Esophagus muscularis mucosa (tissue), 4 donors: ENCODE results near the gene RHOXF2. TPM values are rescaled to one million over a fixed set of nuclear protein-coding genes. Genes with fewer than 3 reads are reported as not detected.
"Not testable (repeated sequence)": the region's sequence is repeated elsewhere in the genome, so short reads cannot be mapped to it uniquely, and the experiment has no call there.

Source experiments
- DNase-seq: peaks from one replicate; pipeline ENCODE4 v3.0.0-alpha.2; 2017; ENCODE audit errors: extremely low spot score
- H3K27ac ChIP-seq, 4 donors: fragments of 200-600 bp; sonication (generic); replicated peaks in 1 of 4; 1 replicate in 3 of 4; 2 replicates in 1 of 4; pipeline ENCODE4 v1.5.1; 2016 to 2019; ENCODE audit warnings: mild to moderate bottlenecking in 1 of 4
- H3K27me3 ChIP-seq, 4 donors: fragments of 200-600 bp; sonication (generic); one replicate each; pipeline versions ENCODE4 v1.5.1 to v1.6.0; 2016 to 2019
- H3K36me3 ChIP-seq, 4 donors: fragments of 200-600 bp; sonication (generic); one replicate each; pipeline ENCODE4 v1.5.1; 2016 to 2019
- H3K4me1 ChIP-seq, 4 donors: fragments of 200-600 bp; sonication (generic); one replicate each; pipeline ENCODE4 v1.5.1; 2016 to 2019
- H3K4me3 ChIP-seq, 4 donors: fragments of 200-600 bp; sonication (generic); 1 replicate in 2 of 4; 2 replicates in 2 of 4; pipeline ENCODE4 v1.5.1; 2016 to 2019; ENCODE audit warnings: mild to moderate bottlenecking in 4 of 4, moderate library complexity in 1 of 4
- H3K9me3 ChIP-seq, 4 donors: fragments of 200-600 bp; sonication (generic); 1 replicate in 3 of 4; 2 replicates in 1 of 4; pipeline ENCODE4 v1.5.1; 2016 to 2019
- CTCF ChIP-seq, 3 experiments: fragments of 200-600 bp in 2 of 3; fragments of 450-650 bp in 1 of 3; sonication (generic) in 2 of 3; IDR thresholded peaks; one replicate each; pipeline ENCODE4 v1.5.1; 2017 to 2019; ENCODE audit warnings: antibody characterized with exemption in 3 of 3, mild to moderate bottlenecking in 2 of 3, moderate library complexity in 1 of 3
- EP300 ChIP-seq: sonication (generic); formaldehyde crosslinking; IDR thresholded peaks from one replicate; pipeline ENCODE4 v1.6.1; 2017; ENCODE audit warnings: antibody characterized with exemption
- POLR2A ChIP-seq: fragments of 450-650 bp; IDR thresholded peaks from one replicate; pipeline ENCODE4 v1.6.1; 2017; ENCODE audit warnings: antibody characterized with exemption, moderate library complexity, mild to moderate bottlenecking, low read depth
- POLR2AphosphoS5 ChIP-seq, 2 donors: sonication (generic); formaldehyde crosslinking; IDR thresholded peaks; one replicate each; pipeline ENCODE4 v1.6.1; 2017; ENCODE audit warnings: antibody characterized with exemption in 2 of 2
- WGBS: methylation state at CpG from one replicate; pipeline ENCODE4 v1.1.5; 2018; 5-methylcytosine and 5-hydroxymethylcytosine counted together
- intact Hi-C: fragments of 100-400 bp; cut with DNase I; formaldehyde crosslinking; loops from one replicate; pipeline ENCODE4 v1.15.1; 2023
- total RNA-seq, 4 donors: library from RNA; depleted of rRNA; stranded (reverse); fragments of >200 nt; gene quantifications; one replicate each; pipeline versions ENCODE4 v1.1.0 to v1.2.1, GENCODE V29; 2016

The RHOXF2 gene
- total RNA-seq, 4 donors from 2014 or later = not detected

DNA sequence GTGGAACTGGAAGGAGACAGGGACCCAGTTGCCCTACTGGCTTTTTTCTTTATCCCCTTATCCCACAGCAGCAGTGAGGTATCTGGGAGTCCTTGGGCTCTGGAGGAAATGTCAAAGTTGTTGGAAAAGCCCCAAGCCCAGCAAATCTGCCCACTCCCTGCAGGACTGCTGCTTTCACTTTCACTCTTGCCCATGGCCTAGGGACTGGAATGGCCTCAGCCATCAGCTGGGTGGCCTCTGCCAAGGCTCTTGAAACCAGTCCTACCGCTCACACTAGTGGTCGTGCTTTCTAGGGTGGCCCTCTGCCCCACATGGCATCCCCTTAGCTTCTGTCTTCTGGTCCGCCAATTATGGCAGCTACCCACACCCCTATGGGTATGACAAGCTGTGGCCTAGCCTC, 33.0 kb upstream of the RHOXF2 start:
- no peaks in the 10 kb centered on the region for H3K9me3 ChIP-seq
- H3K4me1 ChIP-seq = peaks cover 0 to 8% (median 0%) of the 10 kb centered on the region in 4 donors
- no peak overlapping the region for H3K27ac ChIP-seq
- intact Hi-C loops = loop anchor here (10.0 kb wide), 1 partner anchor 89 kb away; no protein-coding TSS in a partner anchor
- no peak for DNase-seq
- no peaks in the 10 kb centered on the region for H3K27me3 ChIP-seq
- peak overlapping the region in 1 of 4 donors; percentile 3 for H3K4me3 ChIP-seq
- H3K36me3 ChIP-seq = no peaks in the 10 kb centered on the region
- no peak for TF ChIP-seq POLR2A
- no peak for TF ChIP-seq POLR2AphosphoS5 (IDR thresholded peaks at IDR 0.05)
- no peak for TF ChIP-seq CTCF (IDR thresholded peaks at IDR 0.05)
- no peak for TF ChIP-seq EP300
- 87% methylated on average over 3 of the region's 3 CpGs for WGBS

DNA sequence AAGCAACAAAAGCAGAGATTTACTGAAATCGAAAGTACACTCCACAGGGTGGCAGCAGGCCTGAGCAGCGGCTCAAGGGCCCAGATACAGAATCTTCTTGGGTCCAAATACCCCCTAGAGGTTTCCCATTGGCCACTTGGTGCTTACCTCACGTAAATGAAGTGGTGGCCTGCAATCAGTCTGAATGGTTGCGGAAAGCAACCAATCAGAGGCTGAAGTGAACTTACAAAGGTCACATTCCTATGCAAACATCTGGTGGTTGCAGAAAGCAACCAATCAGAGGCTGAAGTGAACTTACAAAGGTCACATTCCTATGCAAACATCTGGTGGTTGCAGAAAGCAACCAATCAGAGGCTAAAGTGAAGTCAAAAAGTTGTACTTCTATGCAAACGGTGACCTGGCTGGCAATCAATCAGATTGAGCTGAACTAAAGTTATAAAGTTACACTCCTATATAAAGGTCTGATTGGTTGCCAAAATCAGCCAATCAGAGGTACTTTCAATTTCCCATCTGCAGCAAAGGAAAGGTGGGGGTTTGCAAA, 30.0 kb upstream of the RHOXF2 start:
- not testable (repeated sequence) for H3K27ac ChIP-seq, H3K4me3 ChIP-seq
- 74% methylated on average over 5 of the region's 5 CpGs for WGBS

GRCh38 chrX:120136128-120136527, 22.3 kb upstream of the RHOXF2 start:
- Histone ChIP-seq H3K27me3 (no peaks in the 10 kb centered on the region), H3K9me3 (no peaks in the 10 kb centered on the region), H3K36me3 (peaks cover 0 to under 1% (median 0%) of the 10 kb centered on the region in 4 donors), H3K4me1 (no peaks in the 10 kb centered on the region), H3K27ac (no peak overlapping the region), H3K4me3 (no peak overlapping the region)
- intact Hi-C loops = no loop called here
- 64% methylated on average over 6 of the region's 6 CpGs for WGBS
- no peak for TF ChIP-seq POLR2AphosphoS5 (IDR thresholded peaks at IDR 0.05)
- no peak for DNase-seq

More for the DNA sequence above, 30.0 kb upstream of the RHOXF2 start:
- H3K27me3 ChIP-seq, H3K9me3 ChIP-seq, H3K4me1 ChIP-seq, H3K36me3 ChIP-seq, DNase-seq: not testable (repeated sequence)
- intact Hi-C loops = loop anchor here (10.0 kb wide), 1 partner anchor 86 kb away; no protein-coding TSS in a partner anchor

DNA sequence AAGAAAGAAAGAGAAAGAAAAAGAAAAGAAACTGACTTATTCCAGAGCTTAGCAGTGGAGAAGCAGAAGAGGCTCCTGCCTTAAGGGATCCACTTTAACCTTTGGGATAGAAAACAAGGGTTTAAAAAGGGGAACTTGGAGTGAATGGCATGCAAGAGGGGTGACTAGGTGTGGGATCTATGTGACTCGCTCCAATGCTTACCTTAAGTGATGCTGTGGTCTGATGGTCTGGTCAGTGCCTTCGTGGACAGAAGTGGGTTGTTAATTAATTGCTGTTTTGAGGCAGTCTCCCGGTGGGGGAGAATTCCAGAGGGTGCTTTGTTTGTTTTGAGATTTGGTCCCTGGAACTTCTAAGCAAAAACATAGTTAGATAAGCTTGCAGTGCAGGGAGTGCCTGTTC, 21.6 kb upstream of the RHOXF2 start:
- TF ChIP-seq CTCF (IDR thresholded peaks at IDR 0.05) (no peak), POLR2A (no peak), EP300 (no peak)
- H3K36me3 ChIP-seq = no peaks in the 10 kb centered on the region
- H3K4me1 ChIP-seq = no peaks in the 10 kb centered on the region
- no peak overlapping the region for H3K4me3 ChIP-seq
- no peak for DNase-seq
- H3K27me3 ChIP-seq = no peaks in the 10 kb centered on the region
- intact Hi-C loops = no loop called here
- no peaks in the 10 kb centered on the region for H3K9me3 ChIP-seq
- no peak overlapping the region for H3K27ac ChIP-seq
- 39% methylated on average over 3 of the region's 3 CpGs for WGBS

DNA sequence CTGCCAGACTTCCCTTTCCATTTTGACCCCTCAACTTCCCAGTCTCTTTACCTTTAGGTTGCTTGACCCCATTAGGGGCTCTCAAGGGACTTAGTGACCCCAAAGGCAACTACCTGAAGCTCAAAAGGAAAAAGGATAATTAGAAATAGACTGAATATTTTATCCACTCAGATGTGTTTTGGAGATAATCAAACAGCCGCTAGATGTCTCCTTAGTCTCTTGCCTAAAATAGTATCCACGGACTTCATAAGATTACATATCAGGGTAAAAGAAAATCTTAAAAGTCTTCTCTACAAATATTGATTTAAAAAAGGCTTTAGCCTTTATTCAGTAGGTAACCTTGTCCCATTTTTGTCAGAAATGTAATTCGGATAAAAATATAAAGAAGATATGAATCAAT, 21.0 kb upstream of the RHOXF2 start:
- Histone ChIP-seq H3K9me3 (no peaks in the 10 kb centered on the region), H3K27ac (no peak overlapping the region), H3K4me1 (no peaks in the 10 kb centered on the region), H3K36me3 (no peaks in the 10 kb centered on the region), H3K27me3 (no peaks in the 10 kb centered on the region), H3K4me3 (no peak overlapping the region)
- intact Hi-C loops = no loop called here
- no peak for DNase-seq
- TF ChIP-seq POLR2AphosphoS5 (IDR thresholded peaks at IDR 0.05) (no peak), CTCF (IDR thresholded peaks at IDR 0.05) (no peak), EP300 (no peak), POLR2A (no peak)
- WGBS = 55% methylated on average over 3 of the region's 3 CpGs
